HepG2 (cell line): ENCODE data around the gene SLC16A5. TPM values are rescaled to one million over a fixed set of nuclear protein-coding genes. Genes with fewer than 3 reads are reported as not detected.

ENCODE experiments used
- AKAP8 ChIP-seq: sonication (generic); formaldehyde crosslinking; IDR thresholded peaks from 2 replicates; pipeline ENCODE4 v1.5.1; 2020; ENCODE audit warnings: mild to moderate bottlenecking, missing genetic modification reagents
- ATRX ChIP-seq: sonication (generic); formaldehyde crosslinking; IDR thresholded peaks from 2 replicates; pipeline ENCODE4 v1.4.0; 2020; ENCODE audit warnings: missing genetic modification reagents, borderline replicate concordance
- BRCA1 ChIP-seq: sonication (generic); formaldehyde crosslinking; IDR thresholded peaks from 2 replicates; pipeline ENCODE4 v1.4.0; 2020; ENCODE audit warnings: missing genetic modification reagents
- DR1 ChIP-seq: sonication (generic); formaldehyde crosslinking; IDR thresholded peaks from 2 replicates; pipeline ENCODE4 v1.8.0; 2021; ENCODE audit warnings: mild to moderate bottlenecking, missing genetic modification reagents, inconsistent platforms
- ELF1 ChIP-seq: sonication (generic); formaldehyde crosslinking; IDR thresholded peaks from 2 replicates; pipeline ENCODE4 v1.4.0; 2020; ENCODE audit warnings: missing genetic modification reagents
- ELF4 ChIP-seq: sonication (generic); formaldehyde crosslinking; IDR thresholded peaks from 2 replicates; pipeline ENCODE4 v1.5.0; 2020; ENCODE audit warnings: missing genetic modification reagents, mild to moderate bottlenecking, moderate library complexity, borderline replicate concordance
- ESRRA ChIP-seq: sonication (generic); formaldehyde crosslinking; IDR thresholded peaks from 2 replicates; pipeline ENCODE4 v1.5.1; 2020; ENCODE audit warnings: mild to moderate bottlenecking, low read depth, missing genetic modification reagents
- FOSL2 ChIP-seq: sonication (generic); formaldehyde crosslinking; IDR thresholded peaks from 2 replicates; pipeline ENCODE4 v1.4.0; 2020; ENCODE audit warnings: missing genetic modification reagents
- FOXC1 ChIP-seq: sonication (generic); formaldehyde crosslinking; IDR thresholded peaks from 2 replicates; pipeline ENCODE4 v1.8.0; 2022; ENCODE audit warnings: mild to moderate bottlenecking, missing genetic modification reagents, borderline replicate concordance
- HDAC1 ChIP-seq: sonication (generic); formaldehyde crosslinking; IDR thresholded peaks from 2 replicates; pipeline ENCODE4 v1.5.1; 2020; ENCODE audit warnings: mild to moderate bottlenecking, missing genetic modification reagents
- HNF4A ChIP-seq: sonication (generic); formaldehyde crosslinking; IDR thresholded peaks from 2 replicates; pipeline ENCODE4 v1.4.0; 2020; ENCODE audit warnings: missing genetic modification reagents
- KMT2A ChIP-seq: sonication (generic); formaldehyde crosslinking; IDR thresholded peaks from 2 replicates; pipeline ENCODE4 v1.4.0; 2020; ENCODE audit warnings: missing genetic modification reagents
- NONO ChIP-seq, 2 experiments: fragments of 450-650 bp in 1 of 2; sonication (generic) in 1 of 2; formaldehyde crosslinking in 1 of 2; IDR thresholded peaks in 1 of 2; conservative IDR thresholded peaks in 1 of 2; 2 replicates each; pipeline versions ENCODE4 v1.6.1 to v1.8.0; 2017 to 2022; ENCODE audit warnings: mild to moderate bottlenecking in 1 of 2, missing genetic modification reagents in 1 of 2, moderate library complexity in 1 of 2
- NR2F1 ChIP-seq, 2 experiments: fragments of 450-650 bp in 1 of 2; formaldehyde crosslinking in 1 of 2; IDR thresholded peaks; 2 replicates each; pipeline versions ENCODE4 v1.5.0 to v1.6.1; 2016 to 2020; ENCODE audit warnings: mild to moderate bottlenecking in 1 of 2, missing compliant biosample characterization in 1 of 2, missing genetic modification reagents in 1 of 2, moderate library complexity in 1 of 2
- NR2F6 ChIP-seq, 2 experiments: IDR thresholded peaks; 2 replicates each; pipeline ENCODE4 v1.6.1; 2016; ENCODE audit warnings: antibody characterized with exemption in 1 of 2, mild to moderate bottlenecking in 1 of 2
- RELA ChIP-seq: sonication (generic); formaldehyde crosslinking; IDR thresholded peaks from 2 replicates; pipeline ENCODE4 v1.4.0; 2020; ENCODE audit warnings: missing genetic modification reagents
- SP2 ChIP-seq: sonication (generic); formaldehyde crosslinking; IDR thresholded peaks from 2 replicates; pipeline ENCODE4 v1.5.1; 2020; ENCODE audit warnings: mild to moderate bottlenecking, missing genetic modification reagents
- TARDBP ChIP-seq: sonication (generic); formaldehyde crosslinking; IDR thresholded peaks from 2 replicates; pipeline ENCODE4 v1.8.0; 2022; ENCODE audit warnings: mild to moderate bottlenecking, missing genetic modification reagents
- ZEB1 ChIP-seq: IDR thresholded peaks from 2 replicates; pipeline ENCODE4 v1.6.1; 2012; ENCODE audit warnings: mild to moderate bottlenecking, low read depth, inconsistent platforms; ENCODE audit not compliant: insufficient replicate concordance
- ZFP37 ChIP-seq: sonication (generic); formaldehyde crosslinking; IDR thresholded peaks from 2 replicates; pipeline ENCODE4 v1.4.0; 2020; ENCODE audit warnings: missing genetic modification reagents, borderline replicate concordance
- ZMYM3 ChIP-seq: sonication (generic); formaldehyde crosslinking; IDR thresholded peaks from 2 replicates; pipeline ENCODE4 v1.5.1; 2020; ENCODE audit warnings: mild to moderate bottlenecking, missing genetic modification reagents
- ZNF251 ChIP-seq: sonication (generic); formaldehyde crosslinking; IDR thresholded peaks from 2 replicates; pipeline ENCODE4 v1.9.0; 2021; ENCODE audit warnings: mild to moderate bottlenecking, missing genetic modification reagents
- ZSCAN21 ChIP-seq: sonication (generic); formaldehyde crosslinking; IDR thresholded peaks from 2 replicates; pipeline ENCODE4 v1.8.0; 2022; ENCODE audit warnings: mild to moderate bottlenecking, missing genetic modification reagents, moderate library complexity, borderline replicate concordance
- polyA plus RNA-seq, 8 experiments: library from polyadenylated mRNA; depleted of rRNA in 3 of 8; stranded (reverse) in 7 of 8; unstranded in 1 of 8; fragments of >200 nt; fragmentation: Illumina TruSeq in 4 of 8; extraction: Trizol in 4 of 8; gene quantifications; 2 replicates each; pipeline versions ENCODE4 v1.2.1 to v1.2.3, GENCODE V29; 2011 to 2016; ENCODE audit warnings: low read depth in 4 of 8, missing spikeins in 1 of 8, mixed read lengths in 1 of 8; ENCODE audit not compliant: insufficient read depth in 1 of 8
- total RNA-seq, 5 experiments: library from RNA; depleted of rRNA; stranded (reverse); fragments of >200 nt; fragmentation: Illumina TruSeq; extraction: Trizol; gene quantifications; 2 replicates each; pipeline ENCODE4 v1.2.3, GENCODE V29; 2016; ENCODE audit warnings: low read depth in 1 of 5
- TF ChIP-seq, protein P1 (sequence below): sonication (generic); formaldehyde crosslinking; conservative IDR thresholded peaks from 2 replicates; pipeline ENCODE4 v1.5.0; 2020; ENCODE audit warnings: missing genetic modification reagents
- TF ChIP-seq, protein P2 (sequence below): sonication (generic); formaldehyde crosslinking; IDR thresholded peaks from 2 replicates; pipeline ENCODE4 v1.4.0; 2020; ENCODE audit warnings: low read depth, mild to moderate bottlenecking, missing genetic modification reagents
- TF ChIP-seq, protein P3 (sequence below): sonication (generic); formaldehyde crosslinking; IDR thresholded peaks from 2 replicates; pipeline ENCODE4 v1.4.0; 2020; ENCODE audit warnings: mild to moderate bottlenecking, missing genetic modification reagents

SLC16A5 gene
- total and polyA plus RNA-seq, 2 of the 13 experiments (the other 11 are each of a cell fraction or from before 2014, with no cell fraction given), result 0.69 to 5.6 TPM

DNA sequence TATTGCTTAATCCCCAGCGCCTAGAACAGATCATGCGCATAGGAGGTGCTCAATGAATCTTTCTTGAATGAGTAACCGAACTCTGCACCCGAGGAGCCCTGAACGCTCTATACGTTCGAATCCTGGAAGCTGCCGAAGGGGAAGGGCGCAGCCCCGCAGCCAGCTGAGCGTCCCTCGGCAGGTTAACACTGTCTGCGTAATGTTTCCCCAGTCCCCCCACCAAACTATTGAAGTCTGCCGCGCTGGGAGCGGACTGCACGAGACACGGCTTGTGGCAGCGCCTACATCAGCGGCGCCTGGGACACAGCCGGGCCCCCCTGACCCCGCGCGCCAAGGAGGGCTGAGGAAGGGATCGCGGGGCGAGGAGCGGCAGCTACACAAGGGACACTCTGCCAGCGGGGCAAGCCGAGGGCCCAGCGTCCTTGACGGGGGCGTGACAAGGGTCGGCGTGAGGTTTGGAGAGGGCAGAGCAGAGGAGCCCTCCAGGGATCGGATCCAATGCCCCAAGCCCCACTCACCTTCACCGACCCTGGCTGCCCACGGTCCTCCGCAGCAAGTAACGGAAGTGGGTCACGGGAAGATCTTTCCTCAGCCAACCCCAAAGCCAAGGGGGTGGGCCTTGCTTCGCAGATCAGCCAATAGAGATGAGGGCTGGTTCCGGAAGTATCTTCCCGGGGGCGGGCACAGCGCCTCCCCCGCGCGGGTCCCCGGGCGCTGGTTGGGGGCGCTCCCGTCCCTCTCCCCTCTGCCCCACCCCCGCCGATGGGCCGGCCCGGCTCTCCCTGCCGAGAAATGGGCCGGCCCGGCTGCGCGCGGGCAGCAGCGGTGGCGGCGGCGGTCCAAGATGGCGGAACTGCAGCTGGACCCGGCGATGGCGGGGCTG is 41.1 kb upstream of the SLC16A5 start, which contains the start of the genes ATP5PD and KCTD2 (continued):
- peak; percentile 82 for TF ChIP-seq ELF4
- no peak for TF ChIP-seq AKAP8
- TF ChIP-seq FOSL2 (CRISPR knock-in tag), result peak; percentile 52
- peak; percentile 83 for TF ChIP-seq ESRRA (CRISPR knock-in tag)
- peak; percentile 43; the same call in 1 of the 2 replicates for TF ChIP-seq HNF4A (CRISPR knock-in tag)
- peak; percentile 90; the same call in 1 of the 2 replicates for TF ChIP-seq RELA (CRISPR knock-in tag)
- TF ChIP-seq ZMYM3 (CRISPR knock-in tag), result peak; percentile 58
- TF ChIP-seq, protein P1, sequence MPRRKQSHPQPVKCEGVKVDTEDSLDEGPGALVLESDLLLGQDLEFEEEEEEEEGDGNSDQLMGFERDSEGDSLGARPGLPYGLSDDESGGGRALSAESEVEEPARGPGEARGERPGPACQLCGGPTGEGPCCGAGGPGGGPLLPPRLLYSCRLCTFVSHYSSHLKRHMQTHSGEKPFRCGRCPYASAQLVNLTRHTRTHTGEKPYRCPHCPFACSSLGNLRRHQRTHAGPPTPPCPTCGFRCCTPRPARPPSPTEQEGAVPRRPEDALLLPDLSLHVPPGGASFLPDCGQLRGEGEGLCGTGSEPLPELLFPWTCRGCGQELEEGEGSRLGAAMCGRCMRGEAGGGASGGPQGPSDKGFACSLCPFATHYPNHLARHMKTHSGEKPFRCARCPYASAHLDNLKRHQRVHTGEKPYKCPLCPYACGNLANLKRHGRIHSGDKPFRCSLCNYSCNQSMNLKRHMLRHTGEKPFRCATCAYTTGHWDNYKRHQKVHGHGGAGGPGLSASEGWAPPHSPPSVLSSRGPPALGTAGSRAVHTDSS (CRISPR knock-in tag), result no peak
- TF ChIP-seq SP2, result peak; percentile 98
- TF ChIP-seq ATRX (CRISPR knock-in tag), result 0 out of 2 replicates have a peak, but pooled peaks have one; percentile 57
- peak; percentile 80 for TF ChIP-seq TARDBP (CRISPR knock-in tag)
- peak; percentile 91 for TF ChIP-seq DR1 (CRISPR knock-in tag)
- TF ChIP-seq, protein P2, sequence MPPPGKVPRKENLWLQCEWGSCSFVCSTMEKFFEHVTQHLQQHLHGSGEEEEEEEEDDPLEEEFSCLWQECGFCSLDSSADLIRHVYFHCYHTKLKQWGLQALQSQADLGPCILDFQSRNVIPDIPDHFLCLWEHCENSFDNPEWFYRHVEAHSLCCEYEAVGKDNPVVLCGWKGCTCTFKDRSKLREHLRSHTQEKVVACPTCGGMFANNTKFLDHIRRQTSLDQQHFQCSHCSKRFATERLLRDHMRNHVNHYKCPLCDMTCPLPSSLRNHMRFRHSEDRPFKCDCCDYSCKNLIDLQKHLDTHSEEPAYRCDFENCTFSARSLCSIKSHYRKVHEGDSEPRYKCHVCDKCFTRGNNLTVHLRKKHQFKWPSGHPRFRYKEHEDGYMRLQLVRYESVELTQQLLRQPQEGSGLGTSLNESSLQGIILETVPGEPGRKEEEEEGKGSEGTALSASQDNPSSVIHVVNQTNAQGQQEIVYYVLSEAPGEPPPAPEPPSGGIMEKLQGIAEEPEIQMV (CRISPR knock-in tag), result peak; percentile 27; the same call in 1 of the 2 replicates
- no peak for TF ChIP-seq ZEB1
- TF ChIP-seq HDAC1 (CRISPR knock-in tag), result peak; percentile 91
- peak; percentile 38; the same call in 1 of the 2 replicates for TF ChIP-seq ZNF251 (CRISPR knock-in tag)
- peak; percentile 92 for TF ChIP-seq ZSCAN21 (CRISPR knock-in tag)
- no peak for TF ChIP-seq ZFP37 (CRISPR knock-in tag)
- TF ChIP-seq BRCA1 (CRISPR knock-in tag), result peak; percentile 89; the same call in 1 of the 2 replicates
- TF ChIP-seq ELF1 (CRISPR knock-in tag), result peak; percentile 92
- TF ChIP-seq, protein P3, sequence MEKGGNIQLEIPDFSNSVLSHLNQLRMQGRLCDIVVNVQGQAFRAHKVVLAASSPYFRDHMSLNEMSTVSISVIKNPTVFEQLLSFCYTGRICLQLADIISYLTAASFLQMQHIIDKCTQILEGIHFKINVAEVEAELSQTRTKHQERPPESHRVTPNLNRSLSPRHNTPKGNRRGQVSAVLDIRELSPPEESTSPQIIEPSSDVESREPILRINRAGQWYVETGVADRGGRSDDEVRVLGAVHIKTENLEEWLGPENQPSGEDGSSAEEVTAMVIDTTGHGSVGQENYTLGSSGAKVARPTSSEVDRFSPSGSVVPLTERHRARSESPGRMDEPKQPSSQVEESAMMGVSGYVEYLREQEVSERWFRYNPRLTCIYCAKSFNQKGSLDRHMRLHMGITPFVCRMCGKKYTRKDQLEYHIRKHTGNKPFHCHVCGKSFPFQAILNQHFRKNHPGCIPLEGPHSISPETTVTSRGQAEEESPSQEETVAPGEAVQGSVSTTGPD (CRISPR knock-in tag), result no peak
- TF ChIP-seq NR2F1 (CRISPR knock-in tag; IDR thresholded peaks at IDR 0.05), result peak; percentile 37 to 61; a peak in 3 of 4 replicates
- TF ChIP-seq NR2F6 (IDR thresholded peaks at IDR 0.05), result no peak
- TF ChIP-seq NR2F6 (CRISPR knock-in tag; IDR thresholded peaks at IDR 0.05), result 0 out of 2 replicates have a peak, but pooled peaks have one; percentile 14
- no peak for TF ChIP-seq NONO (IDR thresholded peaks at IDR 0.05)
- peak; percentile 81 for TF ChIP-seq NONO (CRISPR knock-in tag; conservative IDR thresholded peaks at IDR 0.05)
- TF ChIP-seq FOXC1 (CRISPR knock-in tag), result peak; percentile 97
- peak; percentile 90 for TF ChIP-seq KMT2A (CRISPR knock-in tag)
